AML-193 (cell line): Measurements from ENCODE around the gene RPS21.

ENCODE experiments used
- DNase-seq, 2 experiments: peaks; one replicate each; lab custom pipeline; 2025; lab: John Stamatoyannopoulos, UW

Gene RPS21

DNA sequence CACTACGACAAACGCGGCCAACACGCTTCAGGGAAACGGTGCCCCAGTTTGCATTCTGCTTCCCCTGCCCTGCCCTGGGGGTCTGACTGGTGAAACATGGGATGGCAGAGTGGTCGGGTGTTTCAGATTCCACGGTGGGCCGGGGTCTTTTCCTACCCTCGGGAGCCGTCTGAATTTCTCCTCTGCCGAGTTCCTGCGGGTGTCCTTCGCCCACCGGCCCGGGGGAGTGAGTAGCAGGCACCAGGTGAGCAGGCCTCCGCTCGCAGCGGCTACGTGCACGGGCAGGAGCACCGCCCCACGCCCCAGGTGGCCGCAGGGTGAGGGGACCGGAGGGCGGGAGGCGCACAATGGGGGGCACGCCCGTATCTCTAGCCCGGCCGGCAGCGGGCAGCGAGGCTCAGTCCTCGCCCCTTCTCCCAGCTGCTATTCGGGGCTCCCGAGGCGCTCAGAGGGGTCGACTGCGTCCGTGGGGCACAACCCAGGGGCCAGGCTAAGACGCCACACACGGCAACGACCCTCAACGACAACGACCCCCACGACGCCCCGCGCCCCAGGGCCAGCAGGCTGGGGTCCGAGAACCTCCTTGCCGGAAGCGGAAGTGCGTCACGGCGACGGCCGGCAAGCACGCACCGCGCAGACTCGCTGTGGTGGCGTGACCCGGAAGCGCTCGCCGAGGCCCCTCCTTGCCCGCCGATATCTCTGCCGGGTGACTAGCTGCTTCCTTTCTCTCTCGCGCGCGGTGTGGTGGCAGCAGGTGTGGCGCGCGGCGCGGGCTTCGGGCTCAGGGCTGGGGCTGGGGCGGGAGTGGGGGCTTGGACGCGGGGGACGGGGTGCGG lies at the start of gene RPS21:
TSS of gene RPS21 (plus strand) at position 721 of the 836 bp plus-strand sequence. CDS start 236 bp downstream, outside the sequence.
- peak; percentile 79 to 82 for DNase-seq

DNA sequence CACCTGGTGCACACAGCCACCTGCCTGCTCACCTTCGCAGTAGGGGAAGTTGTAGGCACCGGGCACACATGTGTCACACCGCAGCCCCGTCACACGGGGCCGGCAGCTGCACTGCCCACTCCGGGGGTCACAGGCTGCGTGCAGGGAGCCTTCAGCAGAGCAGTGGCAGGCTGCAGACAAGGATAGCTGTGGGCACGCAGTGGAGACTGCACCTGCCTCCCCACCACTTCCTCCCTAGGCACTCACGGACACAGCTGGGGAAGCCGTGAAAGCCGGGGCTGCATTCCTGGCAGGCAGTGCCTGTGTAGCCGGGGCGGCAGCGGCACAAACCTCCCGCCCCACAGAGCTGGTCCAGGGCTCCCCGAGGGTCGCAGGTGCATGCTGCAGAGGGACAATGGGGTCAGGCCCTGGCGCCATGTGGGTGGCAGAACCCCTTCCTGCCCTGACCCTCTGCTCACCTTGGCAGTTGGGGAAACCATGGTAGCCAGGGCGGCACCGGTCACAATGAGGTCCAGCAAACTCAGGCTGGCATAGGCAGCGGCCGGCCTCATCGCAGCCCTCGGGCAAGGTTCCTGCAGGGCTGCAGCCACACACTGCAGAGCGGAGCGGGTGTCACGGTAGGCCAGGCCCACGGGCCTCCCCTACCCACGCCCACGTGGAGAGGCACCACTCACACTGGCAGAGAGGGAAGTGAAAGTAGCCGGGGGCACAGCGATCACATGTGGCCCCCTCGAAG lies 49.2 kb upstream of the RPS21 start:
- DNase-seq = no peak

GRCh38 chr20:62338294-62338620 lies 48.6 kb upstream of the RPS21 start:
- DNase-seq = no peak

DNA sequence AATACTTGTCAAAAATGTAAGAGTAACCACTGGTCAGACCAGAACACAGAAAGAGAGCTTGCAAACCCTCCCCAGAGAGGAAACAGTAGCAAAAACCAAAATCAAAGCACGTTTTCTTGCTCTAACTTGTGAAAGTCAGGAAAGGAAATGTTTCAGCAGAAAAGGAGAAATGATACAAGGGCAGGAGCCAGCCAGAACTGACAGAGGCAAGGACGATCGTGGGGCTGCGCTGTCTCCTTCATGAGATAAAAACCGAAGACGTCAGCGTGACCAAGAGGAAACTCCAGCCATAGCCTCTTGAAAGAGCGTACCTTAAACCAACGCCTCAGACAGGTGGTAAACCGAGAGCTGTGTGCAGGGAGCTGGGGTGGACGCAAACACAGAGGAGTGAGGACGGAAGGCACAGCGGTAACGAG lies 47.2 kb upstream of the RPS21 start:
- DNase-seq = no peak

GRCh38 chr20:62342910-62343309 lies 44.0 kb upstream of the RPS21 start:
- DNase-seq = no peak

DNA sequence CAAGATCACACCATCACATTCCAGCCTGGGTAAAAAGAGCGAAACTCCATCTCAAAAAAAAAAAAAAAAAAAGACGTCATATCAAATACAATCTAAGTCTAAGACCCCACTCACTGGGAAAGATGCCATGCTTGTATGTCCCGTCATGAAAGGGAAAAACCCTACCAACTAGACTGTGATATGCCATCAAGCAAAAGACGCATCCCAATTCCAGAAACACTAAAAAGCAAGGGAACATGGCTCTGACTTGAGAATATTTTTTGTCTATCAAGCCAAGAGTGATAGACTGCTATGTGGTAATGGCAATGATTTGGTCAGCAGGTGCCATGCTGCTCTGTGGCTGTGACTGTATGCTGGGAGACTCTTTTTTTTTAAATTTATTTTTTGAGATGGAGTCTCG lies 42.8 kb upstream of the RPS21 start:
- no peak for DNase-seq

DNA sequence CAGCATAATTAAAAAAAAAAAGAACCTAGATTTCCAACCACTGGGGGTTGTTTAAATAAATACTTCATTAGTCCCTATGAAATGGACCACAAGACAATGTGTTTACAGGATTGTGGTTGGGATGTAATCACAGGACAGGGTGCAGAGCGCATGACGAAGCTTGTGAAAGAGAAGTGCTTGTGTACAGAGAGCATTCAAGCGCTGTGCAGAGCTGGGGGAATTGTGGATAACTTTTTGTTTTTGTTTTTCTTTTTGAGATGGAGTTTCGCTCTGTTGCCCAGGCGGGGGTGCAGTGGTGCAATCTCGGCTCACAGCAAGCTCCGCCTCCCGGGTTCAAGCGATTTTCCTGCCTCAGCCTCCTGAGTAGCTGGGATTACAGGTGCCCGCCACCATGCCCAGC lies 42.1 kb upstream of the RPS21 start:
- DNase-seq = no peak

DNA sequence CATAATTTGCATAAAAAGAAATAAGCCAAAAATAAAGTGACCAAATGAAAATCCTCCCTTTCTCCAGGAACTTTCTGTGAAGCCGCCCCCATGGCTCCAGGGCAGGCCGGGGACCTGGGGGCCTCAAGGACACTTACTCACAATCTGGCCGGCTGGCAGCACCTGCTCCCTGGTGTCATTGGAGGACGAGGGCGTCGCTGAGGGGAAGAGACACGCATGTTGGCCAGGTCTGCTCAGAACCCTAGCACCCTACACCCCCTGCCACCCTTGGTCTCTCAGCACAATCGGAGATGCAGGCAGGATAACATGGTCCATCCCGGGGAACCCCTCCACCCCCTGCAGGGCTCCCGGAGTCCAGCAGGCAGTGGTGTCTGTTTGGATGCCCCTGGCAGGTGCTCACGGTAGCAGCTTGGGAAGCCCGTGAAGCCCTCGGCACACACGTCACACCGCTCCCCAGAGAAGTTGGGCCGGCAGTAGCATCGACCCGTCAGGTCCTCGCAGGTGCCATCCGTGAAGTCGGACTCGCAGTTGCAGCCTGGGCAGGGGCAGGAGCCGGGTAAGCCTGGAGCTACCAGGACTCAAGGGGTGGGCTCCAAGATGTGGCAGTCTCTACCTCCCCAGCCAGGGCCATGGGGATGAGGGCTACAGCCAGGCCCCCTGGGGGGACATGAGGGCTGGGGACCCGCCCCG lies 41.1 kb upstream of the RPS21 start:
- DNase-seq = no peak

GRCh38 chr20:62346398-62347150 lies 40.3 kb upstream of the RPS21 start:
- no peak for DNase-seq

- no peak for DNase-seq
These were observed 39.8 kb upstream of the RPS21 start for GRCh38 chr20:62347151-62347404.

DNA sequence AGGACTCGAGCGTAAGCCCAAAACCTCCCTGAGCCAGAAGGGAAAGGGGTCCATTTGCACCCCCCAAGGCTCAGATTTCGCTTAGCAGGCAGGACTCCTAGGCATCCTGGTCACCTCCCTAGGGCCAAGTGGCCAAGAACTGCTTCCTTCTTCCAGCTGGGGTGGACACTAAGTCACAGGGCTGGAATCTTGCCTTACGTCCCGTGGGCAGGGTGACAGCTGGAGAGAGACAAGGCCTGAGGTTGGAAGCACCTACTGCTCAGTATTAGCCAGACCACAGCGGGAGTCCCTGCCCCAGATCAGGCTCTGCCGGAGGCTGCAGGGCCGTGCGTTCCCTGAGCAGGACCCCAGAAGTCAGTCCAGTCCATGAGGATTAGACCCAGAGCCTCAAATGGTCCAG lies 39.5 kb upstream of the RPS21 start:
- no peak for DNase-seq

GRCh38 chr20:62348604-62349003 lies 38.3 kb upstream of the RPS21 start:
- DNase-seq = no peak

DNA sequence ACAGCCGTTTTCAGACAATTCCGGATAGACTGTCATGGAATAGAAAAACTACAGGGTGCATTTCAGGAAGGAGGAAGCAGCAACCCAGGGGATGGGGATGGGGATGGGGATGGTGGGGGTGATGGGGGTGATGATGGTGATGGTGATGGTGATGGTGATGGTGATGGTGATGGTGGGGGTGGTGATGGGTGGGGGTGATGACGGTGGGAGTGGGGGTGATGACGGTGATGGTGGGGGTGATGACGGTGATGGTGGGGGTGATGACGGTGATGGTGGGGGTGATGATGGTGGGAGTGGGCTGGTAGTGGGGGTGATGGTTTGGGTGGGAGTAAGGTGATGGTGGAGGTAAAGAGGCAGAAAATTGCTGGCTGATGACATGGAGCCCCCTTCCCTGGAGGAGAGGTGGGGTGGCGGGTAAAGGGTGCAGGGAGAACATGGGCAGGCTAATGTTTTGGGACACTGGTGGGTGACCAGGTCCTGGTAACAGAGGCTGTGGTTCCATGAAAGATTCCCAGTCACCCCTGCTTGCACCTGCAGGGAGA lies 37.3 kb upstream of the RPS21 start:
- no peak for DNase-seq

- DNase-seq = no peak
These were observed 36.7 kb upstream of the RPS21 start for GRCh38 chr20:62350098-62350628.

GRCh38 chr20:62350629-62351422 lies 36.1 kb upstream of the RPS21 start:
- no peak for DNase-seq

- DNase-seq = no peak
These were observed 35.2 kb upstream of the RPS21 start for GRCh38 chr20:62351469-62352401.

- DNase-seq = no peak
These were observed 34.3 kb upstream of the RPS21 start for GRCh38 chr20:62352402-62353288.

DNA sequence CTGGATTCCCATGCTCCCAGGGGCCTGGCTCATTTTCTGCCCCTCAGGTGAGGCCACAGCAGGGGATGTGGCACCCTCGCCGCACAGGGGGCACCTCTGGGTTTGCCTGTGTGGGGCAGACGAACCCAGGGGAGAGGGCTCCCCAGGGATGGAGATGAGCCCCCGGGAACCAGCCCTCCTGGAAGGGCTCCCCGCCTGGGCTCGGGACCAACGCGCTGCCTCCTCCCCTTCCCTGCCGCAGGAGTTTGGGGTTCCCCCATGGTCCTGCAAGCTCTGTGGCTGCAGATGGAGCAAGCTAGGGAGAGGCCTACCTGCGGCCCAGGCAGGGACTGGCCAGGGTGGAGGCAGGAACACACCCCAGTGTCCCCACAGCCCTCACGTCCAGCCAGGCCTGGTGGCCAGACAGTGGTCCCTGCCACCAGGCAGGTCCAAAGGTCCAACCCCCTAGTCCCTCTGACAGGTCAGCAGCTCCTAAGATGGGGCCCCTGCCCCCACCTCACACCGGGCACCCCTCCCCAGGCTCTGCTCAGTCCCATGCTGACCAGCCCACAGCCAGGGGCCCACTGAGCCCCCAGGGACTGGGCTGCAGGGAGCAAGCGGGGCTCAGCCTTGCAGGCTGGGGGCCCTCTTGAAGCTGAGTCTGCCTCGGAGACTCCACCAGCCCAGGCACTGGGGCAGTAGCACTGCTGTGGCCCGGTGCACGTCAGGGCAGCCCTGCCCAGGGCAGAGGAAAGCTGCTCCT lies 33.4 kb upstream of the RPS21 start:
- DNase-seq = no peak
